DND-41 (cell line): Measurements from ENCODE around the gene ANO8.

Experiments used
- ATAC-seq: fragments of 200-7000 bp; cut with Tn5 transposase; 3 replicates; pipeline ENCODE4 v1.9.1; 2021; ENCODE audit warnings: low read depth; ENCODE audit not compliant: insufficient read depth
- DNase-seq: peaks from one replicate; pipeline ENCODE4 v3.0.0-alpha.2; 2020
- H2AFZ ChIP-seq: 2 replicates; pipeline ENCODE4 v1.6.0; 2012; ENCODE audit warnings: low read depth, low read length
- H3K27ac ChIP-seq: 2 replicates; pipeline ENCODE4 v1.5.1; 2012; ENCODE audit warnings: low read length, inconsistent platforms
- H3K27me3 ChIP-seq: fragments of 200-600 bp; sonication (generic); 2 replicates; pipeline ENCODE4 v1.6.0; 2012; ENCODE audit warnings: low read length, mild to moderate bottlenecking, inconsistent platforms; ENCODE audit not compliant: insufficient read depth, poor library complexity
- H3K36me3 ChIP-seq: 2 replicates; pipeline ENCODE4 v1.5.1; 2012; ENCODE audit warnings: low read length, inconsistent platforms; ENCODE audit not compliant: insufficient read depth
- H3K4me1 ChIP-seq: 2 replicates; pipeline ENCODE4 v1.5.1; 2012; ENCODE audit warnings: mild to moderate bottlenecking, low read length; ENCODE audit not compliant: insufficient read depth
- H3K4me2 ChIP-seq: 2 replicates; pipeline ENCODE4 v1.6.0; 2012; ENCODE audit warnings: mild to moderate bottlenecking, moderate library complexity, low read length, inconsistent platforms; ENCODE audit not compliant: insufficient read depth
- H3K4me3 ChIP-seq, 2 experiments: fragments of 200-600 bp in 1 of 2; shearing (Covaris generic) in 1 of 2; 2 replicates each; pipeline ENCODE4 v1.5.1; 2012 to 2016; ENCODE audit warnings: inconsistent platforms in 2 of 2, low read length in 2 of 2, mild to moderate bottlenecking in 2 of 2, low read depth in 1 of 2, moderate library complexity in 1 of 2
- H3K79me2 ChIP-seq: 2 replicates; pipeline ENCODE4 v1.6.0; 2012; ENCODE audit warnings: low read length, inconsistent platforms; ENCODE audit not compliant: insufficient read depth
- H3K9ac ChIP-seq: 2 replicates; pipeline ENCODE4 v1.6.0; 2012; ENCODE audit warnings: low read depth, mild to moderate bottlenecking, inconsistent platforms, low read length, moderate library complexity
- H3K9me3 ChIP-seq: 2 replicates; pipeline ENCODE4 v1.5.1; 2012; ENCODE audit warnings: low read length, moderate library complexity, mild to moderate bottlenecking, inconsistent platforms; ENCODE audit not compliant: insufficient read depth, severe bottlenecking
- H4K20me1 ChIP-seq: 2 replicates; pipeline ENCODE4 v1.6.0; 2012; ENCODE audit warnings: low read length; ENCODE audit not compliant: insufficient read depth
- EZH2 ChIP-seq: IDR thresholded peaks from 3 replicates; pipeline ENCODE4 v1.6.1; 2012; ENCODE audit warnings: borderline replicate concordance, low read depth, mild to moderate bottlenecking, moderate library complexity, low read length, inconsistent platforms; ENCODE audit not compliant: severe bottlenecking
- TF ChIP-seq, protein P1 (sequence below): IDR thresholded peaks from 2 replicates; pipeline ENCODE4 v1.5.1; 2012; ENCODE audit warnings: borderline replicate concordance, low read length, moderate library complexity, mild to moderate bottlenecking; ENCODE audit not compliant: poor library complexity, severe bottlenecking; ENCODE audit errors: extremely low read depth

Gene ANO8

DNA sequence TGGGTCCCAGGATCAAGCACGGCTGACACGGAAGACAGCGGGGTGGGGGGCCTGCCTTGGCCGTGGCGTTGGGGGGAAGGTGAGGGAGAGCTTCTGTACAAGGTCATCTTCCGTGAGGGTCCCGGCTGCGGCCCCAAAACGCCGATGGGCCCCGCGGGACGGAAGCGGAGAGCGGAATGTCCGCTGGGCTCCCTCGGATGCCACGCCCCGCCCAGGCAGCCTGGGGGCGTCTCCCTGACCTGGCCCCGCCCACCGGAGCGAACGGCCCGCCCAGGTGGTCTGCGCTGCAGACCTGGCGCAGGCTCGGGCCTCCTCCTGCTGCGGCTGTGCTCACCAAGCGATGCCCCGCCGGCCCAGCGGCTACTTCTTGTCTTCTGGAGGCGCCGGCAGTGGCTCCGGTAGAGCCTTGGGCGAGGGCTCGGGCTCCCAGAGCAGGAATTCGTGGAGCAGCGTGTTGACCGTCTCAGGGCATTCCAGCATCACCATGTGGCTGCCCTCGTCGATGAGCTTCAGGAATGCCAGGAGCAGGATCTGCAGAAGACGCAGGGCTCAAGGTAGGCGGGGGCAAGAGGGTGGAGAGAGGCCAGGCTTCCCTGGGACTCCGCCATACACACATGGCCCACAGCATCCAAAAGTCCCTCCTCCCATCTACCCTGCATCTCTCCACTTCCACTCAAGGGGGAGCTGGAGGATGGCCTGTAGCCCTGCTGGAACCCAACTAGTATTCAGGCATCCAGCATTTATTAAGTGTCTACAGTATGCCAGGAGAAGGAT, 42.2 kb downstream of the ANO8 start:
- TF ChIP-seq, protein P1, sequence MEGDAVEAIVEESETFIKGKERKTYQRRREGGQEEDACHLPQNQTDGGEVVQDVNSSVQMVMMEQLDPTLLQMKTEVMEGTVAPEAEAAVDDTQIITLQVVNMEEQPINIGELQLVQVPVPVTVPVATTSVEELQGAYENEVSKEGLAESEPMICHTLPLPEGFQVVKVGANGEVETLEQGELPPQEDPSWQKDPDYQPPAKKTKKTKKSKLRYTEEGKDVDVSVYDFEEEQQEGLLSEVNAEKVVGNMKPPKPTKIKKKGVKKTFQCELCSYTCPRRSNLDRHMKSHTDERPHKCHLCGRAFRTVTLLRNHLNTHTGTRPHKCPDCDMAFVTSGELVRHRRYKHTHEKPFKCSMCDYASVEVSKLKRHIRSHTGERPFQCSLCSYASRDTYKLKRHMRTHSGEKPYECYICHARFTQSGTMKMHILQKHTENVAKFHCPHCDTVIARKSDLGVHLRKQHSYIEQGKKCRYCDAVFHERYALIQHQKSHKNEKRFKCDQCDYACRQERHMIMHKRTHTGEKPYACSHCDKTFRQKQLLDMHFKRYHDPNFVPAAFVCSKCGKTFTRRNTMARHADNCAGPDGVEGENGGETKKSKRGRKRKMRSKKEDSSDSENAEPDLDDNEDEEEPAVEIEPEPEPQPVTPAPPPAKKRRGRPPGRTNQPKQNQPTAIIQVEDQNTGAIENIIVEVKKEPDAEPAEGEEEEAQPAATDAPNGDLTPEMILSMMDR, result peak; percentile 94
- no peak for TF ChIP-seq EZH2
- peaks cover 9% of the 10 kb centered on the region; the same call in 1 of the 2 replicates for H3K79me2 ChIP-seq
- H3K9me3 ChIP-seq, result no peaks in the 10 kb centered on the region
- H3K9ac ChIP-seq, result peak overlapping the region; percentile 73
- DNase-seq, result peak; percentile 86
- H3K27me3 ChIP-seq, result no peaks in the 10 kb centered on the region
- H2AFZ ChIP-seq, result peak overlapping the region; percentile 99
- 0 out of 2 replicates have a peak, but pooled peaks cover 3% of the 10 kb centered on the region for H3K36me3 ChIP-seq
- peak; percentile 95 for ATAC-seq
- peak overlapping the region; percentile 79 for H3K27ac ChIP-seq
- peak overlapping the region; percentile 99 for H3K4me2 ChIP-seq
- H3K4me1 ChIP-seq, result peaks cover 28% of the 10 kb centered on the region
- peak overlapping the region; percentile 39 to 94; a peak in 3 of 4 replicates for H3K4me3 ChIP-seq
- no peaks in the 10 kb centered on the region; the same call in 1 of the 2 replicates for H4K20me1 ChIP-seq

DNA sequence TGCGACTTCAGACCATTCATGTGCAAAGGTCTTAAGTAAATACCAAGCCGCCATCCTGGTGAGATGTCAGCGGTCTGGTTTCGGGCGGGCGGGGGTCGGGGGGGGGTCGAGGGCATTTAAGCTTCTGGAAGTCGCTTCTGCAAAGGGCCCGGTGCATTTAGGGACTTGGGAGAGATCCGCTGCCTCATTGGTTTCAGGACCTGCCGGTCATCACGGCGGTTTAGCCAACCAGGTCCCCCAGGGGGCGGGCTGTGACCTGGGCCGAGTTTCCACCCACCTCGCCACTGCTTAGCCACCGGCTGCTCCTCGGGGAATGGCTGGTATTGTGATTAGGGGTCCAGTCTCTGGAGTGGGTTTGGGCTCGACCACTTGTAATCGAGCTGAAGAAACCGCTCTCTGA, 45.2 kb downstream of the ANO8 start:
- Histone ChIP-seq H3K4me3 (no peak overlapping the region), H3K27ac (no peak overlapping the region), H3K9me3 (no peaks in the 10 kb centered on the region), H3K9ac (no peak overlapping the region), H3K27me3 (no peaks in the 10 kb centered on the region), H3K79me2 (peaks cover 9% of the 10 kb centered on the region; the same call in 1 of the 2 replicates), H2AFZ (no peak overlapping the region), H3K36me3 (no peaks in the 10 kb centered on the region), H3K4me2 (no peak overlapping the region), H4K20me1 (no peaks in the 10 kb centered on the region; the same call in 1 of the 2 replicates), H3K4me1 (peaks cover 28% of the 10 kb centered on the region)
- DNase-seq (no peak), ATAC-seq (no peak)
- TF ChIP-seq, protein P1, result no peak
- no peak for TF ChIP-seq EZH2

DNA sequence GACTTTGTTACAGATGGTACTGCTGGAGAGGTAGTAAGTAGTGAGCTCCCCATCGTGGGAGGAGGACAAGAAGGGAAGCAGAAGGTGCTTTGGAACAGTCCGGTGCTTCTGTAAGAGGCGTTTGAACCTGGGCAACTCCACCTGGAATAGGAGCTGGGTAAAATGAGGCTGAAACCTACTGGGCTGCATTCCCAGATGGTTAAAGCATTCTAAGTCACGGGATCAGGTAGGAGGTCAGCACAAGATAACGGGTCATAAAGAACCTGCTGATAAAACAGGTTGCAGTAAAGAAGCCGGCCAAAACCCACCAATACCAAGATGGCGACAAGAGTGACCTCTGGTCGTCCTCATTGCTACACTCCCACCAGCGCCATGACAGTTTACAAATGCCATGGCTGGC, 47.9 kb downstream of the ANO8 start:
- no peak for DNase-seq
- H3K36me3 ChIP-seq, result no peaks in the 10 kb centered on the region
- no peak for ATAC-seq
- no peaks in the 10 kb centered on the region for H3K27me3 ChIP-seq
- no peak overlapping the region for H3K4me2 ChIP-seq
- TF ChIP-seq, protein P1, result no peak
- H3K4me3 ChIP-seq, result no peak overlapping the region
- H3K9ac ChIP-seq, result no peak overlapping the region
- H3K27ac ChIP-seq, result no peak overlapping the region
- H2AFZ ChIP-seq, result no peak overlapping the region
- H4K20me1 ChIP-seq, result peaks cover 3% of the 10 kb centered on the region; the same call in 1 of the 2 replicates
- no peaks in the 10 kb centered on the region for H3K9me3 ChIP-seq
- H3K4me1 ChIP-seq, result peaks cover 1% of the 10 kb centered on the region
- H3K79me2 ChIP-seq, result no peaks in the 10 kb centered on the region
